ENCODE results near the gene FAM83F.
"Not testable (repeated sequence)": the region's sequence is repeated elsewhere in the genome, so short reads cannot be mapped to it uniquely, and the experiment has no call there.

The FAM83F gene

GRCh38 chr22:40024201-40025061, 29.7 kb downstream of the FAM83F start:
- Histone ChIP-seq H3K27ac (no peak overlapping the region; the same call in 1 of the 2 replicates), H3K27me3 (ENCODE audit: insufficient read depth, low read depth, severe bottlenecking) (no peaks in the 10 kb centered on the region), H3K36me3 (no peaks in the 10 kb centered on the region; the same call in 1 of the 2 replicates), H3K9me3 (ENCODE audit: severe bottlenecking) (no peaks in the 10 kb centered on the region), H3K4me3 (ENCODE audit: low read depth, low read length) (no peak overlapping the region)
- TF ChIP-seq CTCF (IDR thresholded peaks at IDR 0.05; ENCODE audit: low read depth, low read length), result peak; percentile 94
- peak; percentile 75 for DNase-seq

DNA sequence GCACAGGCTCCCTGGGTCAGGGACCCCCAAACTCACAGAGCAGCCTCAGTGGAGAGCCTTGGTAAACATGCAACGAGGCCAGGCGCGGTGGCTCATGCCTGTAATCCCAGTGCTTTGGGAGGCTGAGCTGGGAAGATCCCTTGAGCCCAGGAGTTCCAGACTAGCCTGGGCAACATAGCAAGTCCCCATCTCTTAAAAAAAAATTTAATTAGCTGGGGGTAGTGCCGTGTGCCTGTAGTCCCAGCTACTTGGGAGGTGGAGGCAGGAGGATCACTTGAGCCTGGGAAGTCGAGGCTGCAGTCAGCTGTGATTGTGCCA, 30.3 kb downstream of the FAM83F start:
- DNase-seq; H3K36me3 ChIP-seq; H3K4me3 ChIP-seq (ENCODE audit: low read depth, low read length); H3K9me3 ChIP-seq (ENCODE audit: severe bottlenecking); H3K27ac ChIP-seq; H3K27me3 ChIP-seq (ENCODE audit: insufficient read depth, low read depth, severe bottlenecking): not testable (repeated sequence)

DNA sequence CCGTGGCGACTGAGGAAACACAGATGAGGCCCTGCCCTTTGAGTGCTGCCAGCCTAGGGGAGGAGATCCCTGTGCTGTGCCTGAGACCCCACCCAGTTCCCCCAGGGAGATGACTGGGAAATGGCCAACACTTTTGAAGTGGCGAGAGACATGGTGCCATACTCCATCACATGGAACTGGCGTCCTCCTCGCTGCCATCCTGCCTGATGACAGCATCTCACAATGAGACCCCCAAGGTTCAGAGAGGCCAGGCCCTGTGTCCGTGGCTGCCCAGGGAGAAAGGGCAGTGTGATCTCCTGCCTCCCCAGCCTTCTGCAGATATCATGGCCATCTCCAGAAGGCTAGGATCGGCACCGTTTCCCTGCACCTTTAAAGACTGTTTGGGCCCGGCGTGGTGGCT, 31.1 kb downstream of the FAM83F start:
- H3K27me3 ChIP-seq (ENCODE audit: insufficient read depth, low read depth, severe bottlenecking), result no peaks in the 10 kb centered on the region
- H3K27ac ChIP-seq, result no peak overlapping the region
- H3K4me3 ChIP-seq (ENCODE audit: low read depth, low read length), result no peak overlapping the region
- no peak for TF ChIP-seq CTCF (IDR thresholded peaks at IDR 0.05; ENCODE audit: low read depth, low read length)
- H3K9me3 ChIP-seq (ENCODE audit: severe bottlenecking), result no peaks in the 10 kb centered on the region
- H3K36me3 ChIP-seq, result no peaks in the 10 kb centered on the region
- no peak for DNase-seq

DNA sequence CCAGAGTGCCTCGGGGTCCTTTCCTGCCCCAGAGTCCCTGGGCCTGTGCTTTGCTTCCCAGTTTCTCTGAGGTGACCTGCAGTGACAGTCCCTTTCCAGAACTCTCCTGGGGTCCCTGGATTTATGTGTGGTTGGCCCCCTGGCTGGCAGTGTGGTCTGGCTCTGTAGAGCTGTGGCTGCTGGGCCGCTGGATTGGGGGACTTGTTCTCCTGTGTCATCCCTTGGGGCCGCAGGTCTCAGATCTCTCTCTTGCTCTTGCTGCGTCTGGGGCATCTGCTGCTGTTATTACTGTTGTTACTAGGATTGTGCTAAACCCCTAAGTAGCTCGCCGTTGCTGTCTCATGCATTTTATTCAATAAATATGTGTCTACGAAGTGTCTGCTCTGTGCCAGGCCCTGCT, 31.9 kb downstream of the FAM83F start:
- H3K27ac ChIP-seq, result no peak overlapping the region; the same call in 1 of the 2 replicates
- TF ChIP-seq CTCF (IDR thresholded peaks at IDR 0.05; ENCODE audit: low read depth, low read length), result no peak
- DNase-seq, result peak; percentile 44
- no peaks in the 10 kb centered on the region for H3K36me3 ChIP-seq
- H3K9me3 ChIP-seq (ENCODE audit: severe bottlenecking), result no peaks in the 10 kb centered on the region
- no peak overlapping the region for H3K4me3 ChIP-seq (ENCODE audit: low read depth, low read length)
- H3K27me3 ChIP-seq (ENCODE audit: insufficient read depth, low read depth, severe bottlenecking), result no peaks in the 10 kb centered on the region

DNA sequence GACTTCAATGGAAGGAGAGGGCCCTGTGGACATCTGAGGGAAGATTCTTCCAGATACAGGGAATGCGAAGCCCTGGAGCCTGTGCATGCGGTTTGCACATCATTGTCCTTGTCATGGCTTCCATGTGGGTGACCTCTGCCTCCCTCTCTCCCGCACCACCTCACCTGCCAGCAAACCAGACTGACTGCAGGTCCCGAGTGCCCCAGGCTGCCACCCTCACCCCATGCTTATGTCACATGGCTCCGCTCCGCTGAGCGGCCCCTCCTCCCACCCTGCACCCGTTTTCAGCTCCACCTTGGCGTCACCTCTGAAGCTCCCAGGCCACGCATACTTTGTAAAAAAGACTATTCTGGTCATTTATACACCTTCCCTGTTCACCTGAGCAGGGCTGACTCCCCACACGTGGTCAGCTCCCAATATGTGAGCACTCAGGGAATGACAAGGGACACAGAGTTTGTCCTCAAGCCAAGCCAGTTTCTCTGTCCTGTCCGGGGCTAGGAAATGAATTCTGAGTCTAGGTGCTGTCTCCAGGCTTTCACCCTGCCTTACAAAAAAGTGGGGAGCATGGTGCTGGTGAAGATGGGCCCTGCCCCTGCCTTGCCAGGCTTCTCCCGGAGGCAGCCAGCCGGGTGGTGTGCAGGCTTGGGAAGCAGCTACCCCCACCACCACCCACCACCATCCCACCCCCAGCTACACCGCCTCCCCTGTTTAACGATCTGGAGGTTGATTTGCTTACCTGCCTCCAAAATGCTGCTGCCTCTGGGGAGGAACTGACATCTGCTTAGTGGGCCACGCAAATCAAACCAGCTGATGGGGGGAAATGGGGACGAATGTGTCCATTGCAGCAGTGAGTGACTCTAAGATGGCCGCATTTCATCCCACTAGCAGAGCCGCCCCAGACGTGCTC, 32.7 kb downstream of the FAM83F start:
- Histone ChIP-seq H3K36me3 (no peaks in the 10 kb centered on the region), H3K27me3 (ENCODE audit: insufficient read depth, low read depth, severe bottlenecking) (no peaks in the 10 kb centered on the region), H3K4me3 (ENCODE audit: low read depth, low read length) (no peak overlapping the region), H3K27ac (no peak overlapping the region; the same call in 1 of the 2 replicates), H3K9me3 (ENCODE audit: severe bottlenecking) (no peaks in the 10 kb centered on the region)
- no peak for TF ChIP-seq CTCF (IDR thresholded peaks at IDR 0.05; ENCODE audit: low read depth, low read length)
- DNase-seq, result no peak

DNA sequence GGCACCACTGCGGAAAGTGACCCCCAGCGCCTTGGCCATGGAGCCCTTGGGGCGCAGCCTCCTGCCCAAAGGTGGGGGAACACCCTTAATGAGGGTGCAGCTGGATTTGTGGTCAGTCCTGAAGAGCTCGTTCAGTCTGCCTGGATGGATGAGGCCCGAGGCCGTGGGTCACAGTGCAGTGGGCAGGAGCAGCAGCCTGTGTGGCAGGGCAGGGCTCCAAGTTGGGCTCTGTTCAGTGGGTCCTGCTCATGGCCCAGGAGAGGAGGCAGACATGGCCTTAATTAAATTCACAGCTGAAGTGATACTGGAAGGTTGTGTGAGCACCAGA, 33.3 kb downstream of the FAM83F start:
- Histone ChIP-seq H3K9me3 (ENCODE audit: severe bottlenecking) (no peaks in the 10 kb centered on the region), H3K36me3 (no peaks in the 10 kb centered on the region), H3K4me3 (ENCODE audit: low read depth, low read length) (no peak overlapping the region), H3K27me3 (ENCODE audit: insufficient read depth, low read depth, severe bottlenecking) (no peaks in the 10 kb centered on the region), H3K27ac (no peak overlapping the region)
- TF ChIP-seq CTCF (IDR thresholded peaks at IDR 0.05; ENCODE audit: low read depth, low read length), result no peak
- DNase-seq, result no peak
